Raji (cell line): ENCODE measurements around the gene ARMC5.

Experiments
- POLR2A ChIP-seq: IDR thresholded peaks from 2 replicates; pipeline ENCODE4 v1.6.1; 2011; ENCODE audit warnings: low read depth, low read length, control low read depth; ENCODE audit not compliant: insufficient read depth

Gene ARMC5

GRCh38 chr16:31513126-31513525 lies 53.8 kb downstream of the ARMC5 start:
- no peak for TF ChIP-seq POLR2A

GRCh38 chr16:31513884-31514283 lies 54.6 kb downstream of the ARMC5 start:
- no peak for TF ChIP-seq POLR2A
